Activated effector memory CD4-positive, alpha-beta T cell treated with anti-CD3 and anti-CD28 coated beads, Interleukin-2, amount 50 U/mL, for 16 hours (primary cell): Measurements from ENCODE around the gene CMIP.
"Not testable (repeated sequence)": the region's sequence is repeated elsewhere in the genome, so short reads cannot be mapped to it uniquely, and the experiment has no call there.

ENCODE experiments used
- DNase-seq: peaks from one replicate; pipeline ENCODE4 v3.0.0-alpha.2; 2020

Gene CMIP

GRCh38 chr16:81422153-81422552 is 22.5 kb upstream of the CMIP start:
- not testable (repeated sequence) for DNase-seq

- DNase-seq, result no peak
These were observed 19.8 kb upstream of the CMIP start for GRCh38 chr16:81424771-81425170.

- no peak for DNase-seq
These were observed 17.4 kb upstream of the CMIP start for GRCh38 chr16:81427219-81427618.

GRCh38 chr16:81429045-81429521 is 15.5 kb upstream of the CMIP start:
- DNase-seq, result no peak

GRCh38 chr16:81431554-81432353 is 12.9 kb upstream of the CMIP start:
- DNase-seq, result no peak

GRCh38 chr16:81432937-81433557 is 11.6 kb upstream of the CMIP start:
- no peak for DNase-seq

GRCh38 chr16:81435103-81435502 is 9.5 kb upstream of the CMIP start:
- DNase-seq, result no peak

GRCh38 chr16:81435567-81435966 is 9.0 kb upstream of the CMIP start:
- no peak for DNase-seq

GRCh38 chr16:81436386-81436785 is 8.2 kb upstream of the CMIP start:
- DNase-seq, result no peak

GRCh38 chr16:81437865-81438264 is 6.7 kb upstream of the CMIP start:
- DNase-seq, result no peak

- no peak for DNase-seq
These were observed 3.5 kb upstream of the CMIP start for GRCh38 chr16:81440888-81441761.

- no peak for DNase-seq
These were observed 2.2 kb upstream of the CMIP start for GRCh38 chr16:81442220-81442915.

- no peak for DNase-seq
These were observed 1.5 kb upstream of the CMIP start for GRCh38 chr16:81442916-81443687.

GRCh38 chr16:81443688-81444447 is 740 bp upstream of the CMIP start:
- no peak for DNase-seq

- peak; percentile 81 for DNase-seq
These were observed 744 bp downstream of the CMIP start for GRCh38 chr16:81445143-81445961.

GRCh38 chr16:81445966-81446906 is 1.6 kb downstream of the CMIP start:
- DNase-seq, result peak; percentile 66

GRCh38 chr16:81446907-81447268 is 2.3 kb downstream of the CMIP start:
- peak; percentile 58 for DNase-seq

- peak; percentile 54 for DNase-seq
These were observed 2.9 kb downstream of the CMIP start for GRCh38 chr16:81447383-81448101.
